T-helper 1 cell treated with Interleukin-12 subunit alpha and Interleukin-12 subunit beta and Interleukin-4 antibody, amounts not matched to agents 30 μg/mL and 1 μg/mL, for 36 hours (primary cell): ENCODE results near the gene KLRG1.

Experiments used
- H3K27ac Mint-ChIP-seq: one replicate; pipeline ENCODE4 v1.8.0; 2021; ENCODE audit warnings: mild to moderate bottlenecking, mixed read lengths
- H3K27me3 Mint-ChIP-seq: one replicate; pipeline ENCODE4 v1.8.0; 2021; ENCODE audit warnings: low read depth, mixed read lengths
- H3K36me3 Mint-ChIP-seq: one replicate; pipeline ENCODE4 v1.8.0; 2021; ENCODE audit warnings: low read depth, mixed read lengths
- H3K4me1 Mint-ChIP-seq: one replicate; pipeline ENCODE4 v1.8.0; 2021; ENCODE audit warnings: low read depth, mixed read lengths
- H3K4me3 Mint-ChIP-seq: one replicate; pipeline ENCODE4 v1.8.0; 2021; ENCODE audit warnings: mild to moderate bottlenecking, moderate library complexity, mixed read lengths
- H3K9me3 Mint-ChIP-seq: one replicate; pipeline ENCODE4 v1.8.0; 2021; ENCODE audit warnings: mixed read lengths

The KLRG1 gene

GRCh38 chr12:9043766-9044165 is 54.4 kb downstream of the KLRG1 start:
- Mint-ChIP-seq H3K9me3 (no peaks in the 10 kb centered on the region), H3K27ac (no peak overlapping the region), H3K36me3 (no peaks in the 10 kb centered on the region), H3K4me3 (no peak overlapping the region), H3K4me1 (peaks cover 8% of the 10 kb centered on the region), H3K27me3 (peaks cover 23% of the 10 kb centered on the region)

GRCh38 chr12:9047105-9047504 is 57.8 kb downstream of the KLRG1 start:
- peaks cover 3% of the 10 kb centered on the region for H3K4me1 Mint-ChIP-seq
- no peak overlapping the region for H3K4me3 Mint-ChIP-seq
- H3K36me3 Mint-ChIP-seq, result no peaks in the 10 kb centered on the region
- H3K9me3 Mint-ChIP-seq, result no peaks in the 10 kb centered on the region
- no peak overlapping the region for H3K27ac Mint-ChIP-seq
- peaks cover 27% of the 10 kb centered on the region for H3K27me3 Mint-ChIP-seq

- H3K27ac Mint-ChIP-seq, result no peak overlapping the region
- peaks cover 27% of the 10 kb centered on the region for H3K27me3 Mint-ChIP-seq
- H3K4me1 Mint-ChIP-seq, result peaks cover 3% of the 10 kb centered on the region
- H3K9me3 Mint-ChIP-seq, result no peaks in the 10 kb centered on the region
- no peak overlapping the region for H3K4me3 Mint-ChIP-seq
- H3K36me3 Mint-ChIP-seq, result no peaks in the 10 kb centered on the region
Observed at GRCh38 chr12:9048930-9049329, 59.6 kb downstream of the KLRG1 start.

- H3K9me3 Mint-ChIP-seq, result no peaks in the 10 kb centered on the region
- peaks cover 27% of the 10 kb centered on the region for H3K27me3 Mint-ChIP-seq
- no peak overlapping the region for H3K27ac Mint-ChIP-seq
- H3K36me3 Mint-ChIP-seq, result no peaks in the 10 kb centered on the region
- peaks cover 3% of the 10 kb centered on the region for H3K4me1 Mint-ChIP-seq
- no peak overlapping the region for H3K4me3 Mint-ChIP-seq
Observed at GRCh38 chr12:9049520-9050133, 60.3 kb downstream of the KLRG1 start.

- H3K27ac Mint-ChIP-seq, result no peak overlapping the region
- H3K4me1 Mint-ChIP-seq, result peaks cover 3% of the 10 kb centered on the region
- H3K4me3 Mint-ChIP-seq, result no peak overlapping the region
- H3K27me3 Mint-ChIP-seq, result peaks cover 22% of the 10 kb centered on the region
- H3K36me3 Mint-ChIP-seq, result no peaks in the 10 kb centered on the region
- H3K9me3 Mint-ChIP-seq, result no peaks in the 10 kb centered on the region
Observed at GRCh38 chr12:9050521-9051157, 61.3 kb downstream of the KLRG1 start.

GRCh38 chr12:9051158-9051550 is 61.8 kb downstream of the KLRG1 start:
- Mint-ChIP-seq H3K9me3 (no peaks in the 10 kb centered on the region), H3K4me1 (peaks cover 3% of the 10 kb centered on the region), H3K36me3 (no peaks in the 10 kb centered on the region), H3K27me3 (peaks cover 19% of the 10 kb centered on the region), H3K4me3 (no peak overlapping the region), H3K27ac (no peak overlapping the region)

- peaks cover 14% of the 10 kb centered on the region for H3K27me3 Mint-ChIP-seq
- no peak overlapping the region for H3K4me3 Mint-ChIP-seq
- H3K4me1 Mint-ChIP-seq, result peaks cover 1% of the 10 kb centered on the region
- H3K27ac Mint-ChIP-seq, result no peak overlapping the region
- no peaks in the 10 kb centered on the region for H3K9me3 Mint-ChIP-seq
- H3K36me3 Mint-ChIP-seq, result no peaks in the 10 kb centered on the region
Observed at GRCh38 chr12:9052610-9053009, 63.3 kb downstream of the KLRG1 start.
